GM18526 (cell line): ENCODE data around the gene STXBP4.

Experiments used
- POLR2A ChIP-seq: IDR thresholded peaks from 3 replicates; pipeline ENCODE4 v1.6.1; 2011; ENCODE audit not compliant: insufficient read length; ENCODE audit errors: extremely low read depth

STXBP4 gene

GRCh38 chr17:55163408-55163807 lies 194.8 kb downstream of the STXBP4 start:
- no peak for TF ChIP-seq POLR2A

- no peak for TF ChIP-seq POLR2A
Measured at GRCh38 chr17:55166506-55166905, 197.9 kb downstream of the STXBP4 start.

GRCh38 chr17:55167024-55167725 lies 198.6 kb downstream of the STXBP4 start:
- no peak for TF ChIP-seq POLR2A

GRCh38 chr17:55168958-55169687 lies 200.6 kb downstream of the STXBP4 start:
- no peak for TF ChIP-seq POLR2A

GRCh38 chr17:55171634-55172328 lies 203.2 kb downstream of the STXBP4 start:
- TF ChIP-seq POLR2A = no peak

- TF ChIP-seq POLR2A = no peak
Measured at GRCh38 chr17:55172612-55173011, 204.0 kb downstream of the STXBP4 start.

GRCh38 chr17:55174133-55174532 lies 205.6 kb downstream of the STXBP4 start:
- no peak for TF ChIP-seq POLR2A

- no peak for TF ChIP-seq POLR2A
Measured at GRCh38 chr17:55175788-55176427, 207.3 kb downstream of the STXBP4 start.

- TF ChIP-seq POLR2A = no peak
Measured at GRCh38 chr17:55177159-55177854, 208.7 kb downstream of the STXBP4 start.

GRCh38 chr17:55177855-55178217 lies 209.3 kb downstream of the STXBP4 start:
- TF ChIP-seq POLR2A = no peak

- no peak for TF ChIP-seq POLR2A
Measured at GRCh38 chr17:55186937-55187770, 218.6 kb downstream of the STXBP4 start.

- no peak for TF ChIP-seq POLR2A
Measured at GRCh38 chr17:55190748-55191147, 222.2 kb downstream of the STXBP4 start.

- no peak for TF ChIP-seq POLR2A
Measured at GRCh38 chr17:55198690-55199370, 230.3 kb downstream of the STXBP4 start.

GRCh38 chr17:55200904-55201303 lies 232.3 kb downstream of the STXBP4 start:
- no peak for TF ChIP-seq POLR2A
